Mesendoderm (in vitro differentiated cells): ENCODE measurements around the gene RSL1D1.

Experiments
- DNase-seq: peaks from one replicate; pipeline ENCODE4 v3.0.0; 2013
- H2AK5ac ChIP-seq: 2 replicates; pipeline ENCODE4 v1.6.1; 2013; ENCODE audit warnings: low read length, inconsistent platforms
- H2BK120ac ChIP-seq: 2 replicates; pipeline ENCODE4 v1.6.1; 2013; ENCODE audit warnings: low read depth, mild to moderate bottlenecking, low read length, moderate library complexity, mixed read lengths
- H2BK15ac ChIP-seq: replicated peaks from 2 replicates; pipeline ENCODE4 v1.6.1; 2013; ENCODE audit warnings: low read depth, mild to moderate bottlenecking, moderate library complexity
- H2BK5ac ChIP-seq: 2 replicates; pipeline ENCODE4 v1.6.1; 2013; ENCODE audit warnings: low read length, inconsistent platforms
- H3K18ac ChIP-seq: 2 replicates; pipeline ENCODE4 v1.6.1; 2013; ENCODE audit warnings: mild to moderate bottlenecking, low read length, mixed read lengths
- H3K23ac ChIP-seq: one replicate; pipeline ENCODE4 v1.6.1; 2013; ENCODE audit warnings: low read length
- H3K27ac ChIP-seq: 2 replicates; pipeline ENCODE4 v1.5.1; 2013; ENCODE audit warnings: low read depth, mild to moderate bottlenecking, inconsistent platforms, low read length, moderate library complexity
- H3K27me3 ChIP-seq: 2 replicates; pipeline ENCODE4 v1.6.1; 2013; ENCODE audit warnings: low read length, control low read depth, mild to moderate bottlenecking, inconsistent platforms; ENCODE audit not compliant: insufficient read depth, poor library complexity
- H3K36me3 ChIP-seq: 2 replicates; pipeline ENCODE4 v1.6.1; 2013; ENCODE audit warnings: low read length, inconsistent platforms; ENCODE audit not compliant: control insufficient read depth, insufficient read depth
- H3K4ac ChIP-seq: one replicate; pipeline ENCODE4 v1.6.1; 2013; ENCODE audit warnings: low read depth, mild to moderate bottlenecking, low read length, moderate library complexity
- H3K4me1 ChIP-seq: 2 replicates; pipeline ENCODE4 v1.6.1; 2013; ENCODE audit warnings: low read depth, low read length, inconsistent platforms; ENCODE audit not compliant: control insufficient read depth
- H3K4me2 ChIP-seq: 2 replicates; pipeline ENCODE4 v1.6.1; 2013; ENCODE audit warnings: low read length
- H3K4me3 ChIP-seq: 2 replicates; pipeline ENCODE4 v1.5.1; 2013; ENCODE audit warnings: mild to moderate bottlenecking, low read length
- H3K56ac ChIP-seq: one replicate; pipeline ENCODE4 v1.6.1; 2013; ENCODE audit warnings: low read length
- H3K79me1 ChIP-seq: 2 replicates; pipeline ENCODE4 v1.6.1; 2013; ENCODE audit warnings: low read length, inconsistent platforms
- H3K79me2 ChIP-seq: 2 replicates; pipeline ENCODE4 v1.6.1; 2013; ENCODE audit warnings: mild to moderate bottlenecking, low read length; ENCODE audit not compliant: control insufficient read depth, insufficient read depth
- H3K9ac ChIP-seq: 2 replicates; pipeline ENCODE4 v1.6.1; 2013; ENCODE audit warnings: low read length, inconsistent platforms
- H4K5ac ChIP-seq: one replicate; pipeline ENCODE4 v1.6.1; 2013; ENCODE audit warnings: low read length
- H4K8ac ChIP-seq: one replicate; pipeline ENCODE4 v1.6.1; 2013; ENCODE audit warnings: low read depth, mild to moderate bottlenecking, control low read depth, low read length, moderate library complexity
- WGBS: extraction: QIAGEN DNeasy Blood & Tissue Kit; methylation state at CpG from one replicate; pipeline ENCODE4 v1.1.7; 2013; ENCODE audit warnings: low lambda C conversion rate, missing lambda C conversion rate; ENCODE audit not compliant: insufficient coverage; ENCODE audit errors: extremely low coverage; 5-methylcytosine and 5-hydroxymethylcytosine counted together

The RSL1D1 gene

GRCh38 chr16:11862489-11862888, 11.1 kb upstream of the RSL1D1 start:
- Histone ChIP-seq H3K27ac (no peak overlapping the region), H4K8ac (no peak overlapping the region), H3K4me1 (no peaks in the 10 kb centered on the region), H2BK120ac (no peak overlapping the region), H3K56ac (no peak overlapping the region), H3K36me3 (no peaks in the 10 kb centered on the region), H3K4me3 (no peak overlapping the region), H3K79me1 (no peaks in the 10 kb centered on the region), H3K9ac (no peak overlapping the region), H3K79me2 (no peaks in the 10 kb centered on the region), H3K4me2 (no peak overlapping the region), H3K4ac (no peak overlapping the region), H2AK5ac (no peak overlapping the region), H2BK15ac (no peak overlapping the region), H3K23ac (no peak overlapping the region), H4K5ac (no peak overlapping the region), H3K18ac (no peak overlapping the region), H3K27me3 (no peaks in the 10 kb centered on the region), H2BK5ac (no peak overlapping the region)
- no CpG with 5 or more reads among the region's 2 CpGs for WGBS
- no peak for DNase-seq

- no peaks in the 10 kb centered on the region for H3K36me3 ChIP-seq
- no peak overlapping the region for H3K9ac ChIP-seq
- no peak overlapping the region for H3K4ac ChIP-seq
- no peaks in the 10 kb centered on the region for H3K4me1 ChIP-seq
- no peak overlapping the region for H3K27ac ChIP-seq
- DNase-seq = no peak
- H2BK5ac ChIP-seq = no peak overlapping the region
- no peak overlapping the region for H3K4me2 ChIP-seq
- no peak overlapping the region for H3K18ac ChIP-seq
- H3K56ac ChIP-seq = no peak overlapping the region
- H3K79me2 ChIP-seq = peaks cover under 1% of the 10 kb centered on the region
- peaks cover 3% of the 10 kb centered on the region for H3K79me1 ChIP-seq
- H2BK120ac ChIP-seq = no peak overlapping the region
- no peak overlapping the region for H2AK5ac ChIP-seq
- WGBS = no CpG with 5 or more reads among the region's 4 CpGs
- no peak overlapping the region for H4K5ac ChIP-seq
- no peak overlapping the region for H2BK15ac ChIP-seq
- no peak overlapping the region for H4K8ac ChIP-seq
- no peak overlapping the region for H3K4me3 ChIP-seq
- no peak overlapping the region for H3K23ac ChIP-seq
- no peaks in the 10 kb centered on the region for H3K27me3 ChIP-seq
Observed at GRCh38 chr16:11857161-11857560, 5.8 kb upstream of the RSL1D1 start.

- Histone ChIP-seq H3K18ac (no peak overlapping the region), H3K4me2 (peak overlapping the region; percentile 14), H3K27ac (no peak overlapping the region), H3K79me2 (peaks cover 33% of the 10 kb centered on the region), H3K4me3 (peak overlapping the region; percentile 45), H3K27me3 (no peaks in the 10 kb centered on the region), H3K9ac (peak overlapping the region; percentile 64), H4K8ac (no peak overlapping the region), H2BK120ac (no peak overlapping the region), H3K23ac (no peak overlapping the region), H3K79me1 (peaks cover 7% of the 10 kb centered on the region), H2BK15ac (no peak overlapping the region), H2AK5ac (no peak overlapping the region), H3K4ac (no peak overlapping the region), H3K36me3 (peaks cover 7% of the 10 kb centered on the region), H3K4me1 (no peaks in the 10 kb centered on the region), H2BK5ac (no peak overlapping the region), H4K5ac (no peak overlapping the region), H3K56ac (peak overlapping the region; percentile 68)
- WGBS = no CpG with 5 or more reads among the region's 33 CpGs
- no peak for DNase-seq
Observed at GRCh38 chr16:11852092-11852809, 909 bp upstream of the RSL1D1 start.

DNA sequence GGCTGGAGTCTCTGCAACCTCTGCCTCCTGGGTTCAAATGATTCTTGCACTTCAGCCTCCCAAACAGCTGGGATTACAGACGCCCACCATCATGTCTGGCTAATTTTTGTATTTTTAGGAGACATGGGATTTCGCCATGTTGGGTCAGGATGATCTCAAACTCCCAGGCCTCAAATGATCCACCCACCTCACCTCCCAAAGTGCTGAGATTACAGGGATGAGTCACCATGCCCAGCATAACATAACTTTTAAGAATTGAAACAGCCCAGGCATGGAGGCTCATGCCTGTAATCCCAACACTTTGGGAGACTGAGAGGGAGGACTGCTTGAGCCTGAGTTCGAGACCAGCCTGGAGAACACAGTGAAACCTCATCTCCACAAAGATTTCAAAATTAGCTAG, 2.5 kb downstream of the RSL1D1 start:
- Histone ChIP-seq H3K27me3 (no peaks in the 10 kb centered on the region), H4K8ac (no peak overlapping the region), H3K18ac (no peak overlapping the region), H4K5ac (no peak overlapping the region), H3K9ac (no peak overlapping the region), H3K79me2 (peaks cover 44% of the 10 kb centered on the region), H3K4ac (no peak overlapping the region), H2AK5ac (no peak overlapping the region), H3K27ac (no peak overlapping the region), H3K56ac (no peak overlapping the region), H2BK5ac (no peak overlapping the region), H3K36me3 (peaks cover 21% of the 10 kb centered on the region), H3K4me2 (no peak overlapping the region), H3K4me3 (no peak overlapping the region), H3K23ac (no peak overlapping the region), H3K4me1 (no peaks in the 10 kb centered on the region), H2BK120ac (no peak overlapping the region), H3K79me1 (peaks cover 16% of the 10 kb centered on the region), H2BK15ac (no peak overlapping the region)
- WGBS = no CpG with 5 or more reads among the region's 3 CpGs
- DNase-seq = no peak

- H3K56ac ChIP-seq = no peak overlapping the region
- H2BK120ac ChIP-seq = no peak overlapping the region
- H3K4me3 ChIP-seq = no peak overlapping the region
- no peak for DNase-seq
- H3K27ac ChIP-seq = no peak overlapping the region
- H4K8ac ChIP-seq = no peak overlapping the region
- no peak overlapping the region for H3K4ac ChIP-seq
- H3K4me1 ChIP-seq = no peaks in the 10 kb centered on the region
- H3K27me3 ChIP-seq = no peaks in the 10 kb centered on the region
- no peak overlapping the region for H3K4me2 ChIP-seq
- H3K9ac ChIP-seq = no peak overlapping the region
- no peak overlapping the region for H2BK15ac ChIP-seq
- no peak overlapping the region for H2AK5ac ChIP-seq
- no peak overlapping the region for H3K23ac ChIP-seq
- WGBS = no CpG with 5 or more reads among the region's 4 CpGs
- no peak overlapping the region for H2BK5ac ChIP-seq
- no peak overlapping the region for H3K18ac ChIP-seq
- peaks cover 14% of the 10 kb centered on the region for H3K79me1 ChIP-seq
- H4K5ac ChIP-seq = no peak overlapping the region
- peaks cover 42% of the 10 kb centered on the region for H3K36me3 ChIP-seq
- peaks cover 26% of the 10 kb centered on the region for H3K79me2 ChIP-seq
Observed at GRCh38 chr16:11844499-11844898, 6.8 kb downstream of the RSL1D1 start.

- H2BK15ac ChIP-seq = no peak overlapping the region
Observed at GRCh38 chr16:11843861-11844260, 7.5 kb downstream of the RSL1D1 start.

More at GRCh38 chr16:11843861-11844260, 7.5 kb downstream of the RSL1D1 start:
- peaks cover 40% of the 10 kb centered on the region for H3K36me3 ChIP-seq
- H3K4me3 ChIP-seq = no peak overlapping the region
- DNase-seq = no peak
- peaks cover 22% of the 10 kb centered on the region for H3K79me2 ChIP-seq
- no peak overlapping the region for H2BK120ac ChIP-seq
- H3K18ac ChIP-seq = no peak overlapping the region
- H3K4me2 ChIP-seq = no peak overlapping the region
- H4K5ac ChIP-seq = no peak overlapping the region
- no peak overlapping the region for H3K23ac ChIP-seq
- H3K79me1 ChIP-seq = peaks cover 11% of the 10 kb centered on the region
- H2BK5ac ChIP-seq = no peak overlapping the region
- no peaks in the 10 kb centered on the region for H3K27me3 ChIP-seq
- H3K9ac ChIP-seq = no peak overlapping the region
- H3K4me1 ChIP-seq = no peaks in the 10 kb centered on the region
- H2AK5ac ChIP-seq = no peak overlapping the region
- no peak overlapping the region for H3K56ac ChIP-seq
- WGBS = no CpG with 5 or more reads among the region's 5 CpGs
- no peak overlapping the region for H3K27ac ChIP-seq
- H4K8ac ChIP-seq = no peak overlapping the region
- no peak overlapping the region for H3K4ac ChIP-seq
